ENCODE data around the gene C1orf56.

C1orf56 gene

DNA sequence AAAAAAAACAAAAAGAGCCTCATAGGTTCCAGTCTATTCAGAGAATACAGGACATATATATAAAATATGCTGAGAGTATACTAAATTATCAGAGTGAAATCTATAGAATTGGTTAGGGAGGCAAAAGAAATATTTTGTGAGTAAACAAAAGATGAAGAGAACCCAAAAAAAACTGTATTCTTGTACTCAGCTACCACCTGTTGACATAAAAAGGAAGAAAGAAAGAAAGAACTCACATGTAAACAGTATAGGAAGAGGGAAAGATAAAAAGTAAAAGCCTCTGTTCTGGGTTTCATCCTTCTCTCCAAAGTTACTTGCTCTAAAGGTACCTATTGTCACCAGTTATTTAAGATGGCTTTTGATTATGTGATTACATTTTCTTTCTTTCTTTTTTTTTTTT is 21.1 kb upstream of the C1orf56 start:
- no peaks in the 10 kb centered on the region for H3K79me1 ChIP-seq (ENCODE audit: low read length)
- H2BK12ac ChIP-seq (ENCODE audit: low read length) = no peak overlapping the region
- H3K4me1 ChIP-seq (ENCODE audit: control insufficient read depth in 1 of 2, insufficient read depth in 2 of 2, low read length in 2 of 2) = no peaks in the 10 kb centered on the region
- H4K12ac ChIP-seq (ENCODE audit: low read depth, low read length) = no peak overlapping the region
- H2AK5ac ChIP-seq (ENCODE audit: low read length) = no peak overlapping the region
- H4K8ac ChIP-seq (ENCODE audit: low read depth, low read length) = no peak overlapping the region
- H2BK5ac ChIP-seq (ENCODE audit: low read depth, low read length, poor library complexity) = no peak overlapping the region
- no peaks in the 10 kb centered on the region for H3K27me3 ChIP-seq (ENCODE audit: insufficient read depth, low read length)
- no peak overlapping the region for H3K4me3 ChIP-seq (ENCODE audit: low read depth, low read length)
- H3K27ac ChIP-seq (ENCODE audit: low read depth, low read length) = no peak overlapping the region
- H3K23ac ChIP-seq (ENCODE audit: low read length) = no peak overlapping the region
- no peak overlapping the region for H3K14ac ChIP-seq (ENCODE audit: low read length)
- H2AFZ ChIP-seq (ENCODE audit: insufficient read depth, low read length, poor library complexity) = no peak overlapping the region
- H3K36me3 ChIP-seq (ENCODE audit: control insufficient read depth in 1 of 2, insufficient read depth in 2 of 2, low read length in 2 of 2) = peaks cover 12 to 14% of the 10 kb centered on the region in 2 experiments
- H3K9me3 ChIP-seq (ENCODE audit: insufficient read depth, low read depth, low read length) = peaks cover 3% of the 10 kb centered on the region
- H2BK120ac ChIP-seq (ENCODE audit: insufficient read depth, low read length, poor library complexity) = no peak overlapping the region
- DNase-seq = no peak
- H3K9ac ChIP-seq (ENCODE audit: low read length) = no peak overlapping the region
- no peak overlapping the region for H3K4ac ChIP-seq (ENCODE audit: low read depth, low read length)
- H3K79me2 ChIP-seq (ENCODE audit: control insufficient read depth, insufficient read depth, low read length, poor library complexity) = no peaks in the 10 kb centered on the region
- no peak overlapping the region for H3K18ac ChIP-seq (ENCODE audit: low read length)
- H4K91ac ChIP-seq (ENCODE audit: low read depth, low read length) = no peak overlapping the region
- no peak overlapping the region for H3K4me2 ChIP-seq (ENCODE audit: low read length)

GRCh38 chr1:151032164-151032563 is 15.4 kb upstream of the C1orf56 start:
- Histone ChIP-seq H3K23ac (ENCODE audit: low read length) (no peak overlapping the region), H2BK12ac (ENCODE audit: low read length) (no peak overlapping the region), H3K4me1 (ENCODE audit: control insufficient read depth in 1 of 2, insufficient read depth in 2 of 2, low read length in 2 of 2) (peaks cover 0 to 3% of the 10 kb centered on the region in 2 experiments), H3K4me3 (ENCODE audit: low read depth, low read length) (no peak overlapping the region), H4K8ac (ENCODE audit: low read depth, low read length) (no peak overlapping the region), H3K18ac (ENCODE audit: low read length) (no peak overlapping the region), H2AK5ac (ENCODE audit: low read length) (no peak overlapping the region), H3K27me3 (ENCODE audit: insufficient read depth, low read length) (no peaks in the 10 kb centered on the region), H3K4me2 (ENCODE audit: low read length) (no peak overlapping the region), H3K9ac (ENCODE audit: low read length) (no peak overlapping the region), H2BK5ac (ENCODE audit: low read depth, low read length, poor library complexity) (no peak overlapping the region), H2BK120ac (ENCODE audit: insufficient read depth, low read length, poor library complexity) (no peak overlapping the region), H3K79me1 (ENCODE audit: low read length) (no peaks in the 10 kb centered on the region), H4K91ac (ENCODE audit: low read depth, low read length) (no peak overlapping the region), H3K14ac (ENCODE audit: low read length) (no peak overlapping the region), H3K4ac (ENCODE audit: low read depth, low read length) (no peak overlapping the region), H2AFZ (ENCODE audit: insufficient read depth, low read length, poor library complexity) (no peak overlapping the region), H3K27ac (ENCODE audit: low read depth, low read length) (no peak overlapping the region), H3K36me3 (ENCODE audit: control insufficient read depth in 1 of 2, insufficient read depth in 2 of 2, low read length in 2 of 2) (peaks cover 9 to 19% of the 10 kb centered on the region in 2 experiments), H4K12ac (ENCODE audit: low read depth, low read length) (no peak overlapping the region), H3K79me2 (ENCODE audit: control insufficient read depth, insufficient read depth, low read length, poor library complexity) (no peaks in the 10 kb centered on the region), H3K9me3 (ENCODE audit: insufficient read depth, low read depth, low read length) (peaks cover 2% of the 10 kb centered on the region)
- no peak for DNase-seq
- no CpG with 5 or more reads among the region's 8 CpGs for WGBS (ENCODE audit: extremely low coverage, insufficient coverage, insufficient read length)

DNA sequence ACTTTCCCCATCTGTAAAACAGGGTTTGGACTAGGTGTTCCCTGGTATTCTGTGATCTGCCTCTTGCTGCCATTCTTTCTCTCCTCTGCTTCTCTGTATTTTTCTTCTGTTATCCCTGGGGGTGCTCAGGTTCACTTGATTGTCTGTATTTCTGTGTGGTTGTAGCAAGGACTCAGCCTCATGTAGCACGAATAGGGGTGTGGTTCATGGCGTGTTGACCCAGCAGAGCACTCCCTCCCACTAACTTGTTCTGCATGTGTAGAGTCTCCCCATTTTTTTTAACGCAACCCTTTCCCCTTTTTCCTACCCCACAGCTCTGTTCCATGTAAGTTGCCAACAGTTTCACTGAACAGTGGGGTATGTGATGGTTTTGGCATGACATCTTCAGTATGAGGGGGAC is 12.4 kb upstream of the C1orf56 start:
- Histone ChIP-seq H4K8ac (ENCODE audit: low read depth, low read length) (no peak overlapping the region), H3K4me3 (ENCODE audit: low read depth, low read length) (no peak overlapping the region), H3K4me2 (ENCODE audit: low read length) (no peak overlapping the region), H2BK120ac (ENCODE audit: insufficient read depth, low read length, poor library complexity) (no peak overlapping the region), H3K27me3 (ENCODE audit: insufficient read depth, low read length) (no peaks in the 10 kb centered on the region), H3K9ac (ENCODE audit: low read length) (no peak overlapping the region), H2AFZ (ENCODE audit: insufficient read depth, low read length, poor library complexity) (no peak overlapping the region), H3K4me1 (ENCODE audit: control insufficient read depth in 1 of 2, insufficient read depth in 2 of 2, low read length in 2 of 2) (peaks cover 0 to 3% of the 10 kb centered on the region in 2 experiments), H3K4ac (ENCODE audit: low read depth, low read length) (no peak overlapping the region), H3K36me3 (ENCODE audit: control insufficient read depth in 1 of 2, insufficient read depth in 2 of 2, low read length in 2 of 2) (peaks cover 6 to 10% of the 10 kb centered on the region in 2 experiments), H4K12ac (ENCODE audit: low read depth, low read length) (no peak overlapping the region), H2BK12ac (ENCODE audit: low read length) (no peak overlapping the region), H3K23ac (ENCODE audit: low read length) (no peak overlapping the region), H3K9me3 (ENCODE audit: insufficient read depth, low read depth, low read length) (no peaks in the 10 kb centered on the region), H4K91ac (ENCODE audit: low read depth, low read length) (no peak overlapping the region), H3K79me1 (ENCODE audit: low read length) (no peaks in the 10 kb centered on the region), H2AK5ac (ENCODE audit: low read length) (no peak overlapping the region), H3K79me2 (ENCODE audit: control insufficient read depth, insufficient read depth, low read length, poor library complexity) (no peaks in the 10 kb centered on the region), H2BK5ac (ENCODE audit: low read depth, low read length, poor library complexity) (no peak overlapping the region), H3K27ac (ENCODE audit: low read depth, low read length) (no peak overlapping the region), H3K14ac (ENCODE audit: low read length) (no peak overlapping the region), H3K18ac (ENCODE audit: low read length) (no peak overlapping the region)
- DNase-seq = no peak
- WGBS (ENCODE audit: extremely low coverage, insufficient coverage, insufficient read length) = no CpG with 5 or more reads among the region's 3 CpGs

GRCh38 chr1:151036356-151036755 is 11.2 kb upstream of the C1orf56 start, which contains the start of gene BNIPL:
BNIPL (plus strand) TSS chr1:151036586; CDS start chr1:151036726, 140 bp downstream.
- Histone ChIP-seq H3K27ac (ENCODE audit: low read depth, low read length) (no peak within 1 kb of the TSS), H3K4me1 (ENCODE audit: control insufficient read depth in 1 of 2, insufficient read depth in 2 of 2, low read length in 2 of 2) (peaks cover 0 to 3% of the 10 kb centered on the region in 2 experiments), H3K79me2 (ENCODE audit: control insufficient read depth, insufficient read depth, low read length, poor library complexity) (no peaks in the 10 kb centered on the region), H2AK5ac (ENCODE audit: low read length) (no peak within 1 kb of the TSS), H4K12ac (ENCODE audit: low read depth, low read length) (no peak within 1 kb of the TSS), H4K8ac (ENCODE audit: low read depth, low read length) (no peak within 1 kb of the TSS), H3K14ac (ENCODE audit: low read length) (no peak within 1 kb of the TSS), H3K4me3 (ENCODE audit: low read depth, low read length) (no peak within 1 kb of the TSS), H2BK5ac (ENCODE audit: low read depth, low read length, poor library complexity) (no peak within 1 kb of the TSS), H3K79me1 (ENCODE audit: low read length) (no peaks in the 10 kb centered on the region), H2BK12ac (ENCODE audit: low read length) (no peak within 1 kb of the TSS), H3K36me3 (ENCODE audit: control insufficient read depth in 1 of 2, insufficient read depth in 2 of 2, low read length in 2 of 2) (peaks cover 6 to 9% of the 10 kb centered on the region in 2 experiments), H2BK120ac (ENCODE audit: insufficient read depth, low read length, poor library complexity) (no peak within 1 kb of the TSS), H3K9me3 (ENCODE audit: insufficient read depth, low read depth, low read length) (no peaks in the 10 kb centered on the region), H2AFZ (ENCODE audit: insufficient read depth, low read length, poor library complexity) (no peak within 1 kb of the TSS), H3K27me3 (ENCODE audit: insufficient read depth, low read length) (no peaks in the 10 kb centered on the region), H3K4ac (ENCODE audit: low read depth, low read length) (no peak within 1 kb of the TSS), H3K18ac (ENCODE audit: low read length) (no peak within 1 kb of the TSS), H3K9ac (ENCODE audit: low read length) (no peak within 1 kb of the TSS), H3K23ac (ENCODE audit: low read length) (no peak within 1 kb of the TSS), H4K91ac (ENCODE audit: low read depth, low read length) (no peak within 1 kb of the TSS), H3K4me2 (ENCODE audit: low read length) (no peak within 1 kb of the TSS)
- WGBS (ENCODE audit: extremely low coverage, insufficient coverage, insufficient read length) = no CpG with 5 or more reads among the region's 2 CpGs
- no peak for DNase-seq

All from trophoblast cell (in vitro differentiated cells and primary cell).